Skin of body (tissue), 2 donors: ENCODE results near the gene MAN1B1. TPM values are rescaled to one million over a fixed set of nuclear protein-coding genes. Genes with fewer than 3 reads are reported as not detected.
"Not testable (repeated sequence)": the region's sequence is repeated elsewhere in the genome, so short reads cannot be mapped to it uniquely, and the experiment has no call there.

Source experiments
- DNase-seq: peaks from one replicate; lab custom pipeline; 2025; lab: John Stamatoyannopoulos, UW
- total RNA-seq: library from RNA; depleted of rRNA; stranded (reverse); fragments of >200 nt; gene quantifications from one replicate; pipeline ENCODE4 v1.2.3, GENCODE V29; 2014

The MAN1B1 gene
- total RNA-seq, 1 donor from 2014 or later = 39.5 TPM

DNA sequence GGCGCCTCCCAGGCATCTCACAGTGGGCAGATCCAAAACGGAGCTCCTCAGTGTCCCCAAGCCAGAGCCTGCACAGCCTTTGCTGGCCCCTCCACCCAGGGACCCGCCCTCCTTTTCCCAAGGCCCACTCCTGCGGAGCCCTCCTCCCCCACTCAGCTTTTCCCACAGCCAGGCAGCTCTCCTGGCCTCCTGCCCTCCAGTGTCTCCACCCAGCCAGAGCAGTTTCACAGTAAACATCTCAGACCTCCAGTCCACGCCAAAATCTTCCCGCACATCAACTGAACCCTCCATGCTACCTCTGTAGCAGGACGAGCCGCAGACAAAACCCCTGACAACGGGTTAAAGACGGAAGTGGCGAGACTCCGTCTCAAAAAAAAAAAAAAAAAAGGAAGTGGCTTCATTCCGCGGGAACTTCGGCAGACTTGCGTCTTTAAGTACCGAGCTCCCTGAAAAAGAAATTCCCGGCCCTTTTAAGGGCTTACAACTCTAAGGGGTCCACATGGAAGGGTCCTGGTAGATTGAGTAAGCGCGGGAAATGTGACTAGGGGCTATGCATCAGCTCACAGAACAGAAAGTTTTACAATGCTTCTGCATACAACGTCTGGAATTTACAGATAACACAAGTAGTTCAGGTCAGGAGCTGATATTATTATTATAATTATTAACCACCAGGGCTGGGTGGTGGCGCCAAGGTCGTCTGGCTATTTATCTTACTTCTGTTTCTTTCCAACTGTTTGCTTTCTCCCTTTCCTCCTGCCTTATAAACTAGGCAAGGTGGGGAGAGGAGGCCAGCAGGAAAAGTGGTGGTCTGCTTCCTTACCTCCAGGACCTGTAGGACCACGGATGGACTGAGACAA is 40.7 kb downstream of the MAN1B1 start:
- no peak for DNase-seq

DNA sequence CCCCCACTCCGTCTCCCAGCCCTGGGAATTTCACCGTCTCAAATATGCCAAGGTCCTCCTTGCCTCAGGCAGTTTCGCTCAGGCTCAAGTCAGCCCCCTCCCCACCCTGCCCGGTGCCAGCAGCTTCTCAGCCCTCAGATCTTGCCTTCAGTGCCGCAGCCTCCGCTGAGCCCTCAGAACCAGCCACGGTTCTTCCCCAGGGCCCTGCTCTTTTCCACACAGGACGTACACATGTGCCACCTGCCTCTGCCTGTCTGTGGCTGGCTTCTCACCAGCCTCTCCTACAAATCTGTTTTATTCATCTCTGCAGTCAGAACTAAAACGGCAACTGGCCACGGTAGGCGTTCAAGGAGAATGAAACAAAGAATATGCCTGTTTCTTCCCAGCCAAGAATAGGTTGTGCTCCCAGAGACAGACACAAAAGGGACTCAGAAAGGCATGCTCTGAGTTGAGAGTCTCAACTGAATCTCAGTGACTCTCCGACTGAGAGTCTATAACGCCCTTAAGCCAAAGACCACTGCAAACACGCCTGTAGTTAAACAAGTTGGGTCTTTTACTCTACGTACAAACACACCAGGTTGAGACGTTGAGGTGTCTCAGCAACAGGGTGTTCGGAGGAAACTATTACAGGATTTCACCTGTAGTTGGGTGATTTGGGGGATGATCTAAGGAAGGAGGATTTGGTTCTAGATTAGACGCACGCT is 41.5 kb downstream of the MAN1B1 start:
- no peak for DNase-seq

DNA sequence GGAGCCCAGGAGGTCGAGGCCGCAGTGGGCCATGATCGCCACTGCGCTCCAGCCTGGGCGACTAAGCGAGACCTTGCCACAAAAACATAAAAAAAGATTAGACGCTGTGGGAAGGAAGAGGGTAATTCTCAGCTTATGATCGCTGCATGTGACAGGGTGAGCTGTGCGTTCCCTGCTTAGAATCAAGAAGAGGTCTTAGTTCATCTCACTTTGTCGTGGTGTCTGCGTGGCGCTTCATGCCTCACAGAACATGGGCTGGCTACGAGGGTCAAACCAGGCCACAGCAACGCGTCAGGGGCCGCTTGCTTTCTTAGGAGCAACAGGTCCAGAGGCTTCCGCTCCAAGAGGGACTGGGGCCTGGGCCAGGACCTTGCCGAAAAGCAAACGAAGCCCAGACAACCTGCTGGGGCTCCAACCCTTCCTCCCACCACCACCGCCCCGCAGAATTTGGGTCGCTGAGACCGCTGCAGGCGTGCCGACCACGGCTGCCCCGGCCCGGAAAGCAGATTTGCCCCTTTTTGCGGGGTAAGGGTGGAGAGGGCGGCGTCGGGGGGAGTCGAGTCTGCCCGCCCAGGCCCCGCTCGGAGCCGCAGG is 42.2 kb downstream of the MAN1B1 start:
- no peak for DNase-seq

DNA sequence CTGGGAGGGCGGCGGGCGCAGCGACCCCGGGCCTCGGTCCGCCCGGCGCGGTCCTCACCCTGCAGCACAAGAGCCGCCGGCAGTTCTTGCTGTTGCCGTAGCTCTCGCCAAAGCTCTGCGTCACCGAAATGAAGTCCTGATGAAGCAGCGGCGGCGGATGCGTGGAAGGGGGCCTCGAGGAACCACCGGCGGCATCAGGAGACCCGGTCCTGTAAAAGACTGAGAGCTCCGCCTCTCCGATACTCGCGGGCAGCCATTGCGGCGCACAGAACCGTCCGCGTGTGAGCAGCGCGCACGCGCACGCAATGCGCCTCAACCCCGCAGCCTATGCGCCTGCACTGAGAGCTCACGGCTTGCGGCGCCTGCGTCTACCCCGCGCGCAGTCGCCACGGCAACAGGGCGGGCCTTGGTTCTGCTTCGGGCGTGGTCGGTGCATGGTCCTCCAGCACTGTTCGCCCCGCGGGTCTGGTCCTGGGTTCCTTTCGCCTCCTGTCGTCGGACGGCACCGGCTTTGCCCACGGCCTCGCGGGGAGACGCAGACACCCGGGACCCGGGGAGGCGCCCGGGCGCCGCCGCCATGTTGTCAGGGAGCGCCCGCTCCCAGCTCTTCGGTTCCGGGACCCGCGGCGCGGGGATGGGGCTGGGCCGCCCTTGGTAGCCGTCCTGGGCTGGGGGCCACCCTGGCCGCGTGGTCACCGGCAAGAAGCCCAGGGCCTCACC is 42.8 kb downstream of the MAN1B1 start:
- DNase-seq = peak; percentile 81

DNA sequence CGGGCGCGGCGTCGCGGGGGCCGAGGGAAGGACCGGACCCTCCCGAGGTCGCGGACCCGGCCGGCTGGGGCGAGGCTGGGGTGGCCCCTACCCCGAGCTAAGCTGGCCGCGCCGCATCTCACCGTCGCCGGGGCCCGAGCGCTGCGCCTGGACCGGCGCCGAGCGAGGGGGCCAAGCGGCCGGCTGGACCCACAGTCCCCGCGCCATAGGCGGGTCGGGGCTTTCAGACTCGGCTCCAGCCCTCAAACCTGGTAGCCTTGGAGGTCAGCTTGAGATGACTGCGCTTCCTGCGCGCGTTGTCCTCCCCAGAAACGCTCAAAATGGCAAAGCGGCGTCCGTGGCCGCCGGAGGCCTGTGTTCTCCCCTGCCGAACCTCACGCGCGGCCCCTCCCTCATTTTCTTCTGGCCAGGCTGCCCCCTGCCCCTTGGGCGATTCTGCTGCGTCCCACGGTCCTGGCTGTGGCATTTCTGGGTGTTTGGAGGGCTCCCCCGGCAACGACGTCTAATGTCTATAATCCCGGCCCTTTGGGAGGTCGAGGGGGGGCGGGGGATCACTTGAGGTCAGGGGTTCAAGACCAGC is 43.5 kb downstream of the MAN1B1 start:
- no peak for DNase-seq

- DNase-seq = no peak
Observed at GRCh38 chr9:137134191-137134590, 47.4 kb downstream of the MAN1B1 start.

GRCh38 chr9:137135154-137135553 is 48.4 kb downstream of the MAN1B1 start:
- DNase-seq = not testable (repeated sequence)

GRCh38 chr9:137136261-137136880 is 49.6 kb downstream of the MAN1B1 start:
- DNase-seq = no peak

DNA sequence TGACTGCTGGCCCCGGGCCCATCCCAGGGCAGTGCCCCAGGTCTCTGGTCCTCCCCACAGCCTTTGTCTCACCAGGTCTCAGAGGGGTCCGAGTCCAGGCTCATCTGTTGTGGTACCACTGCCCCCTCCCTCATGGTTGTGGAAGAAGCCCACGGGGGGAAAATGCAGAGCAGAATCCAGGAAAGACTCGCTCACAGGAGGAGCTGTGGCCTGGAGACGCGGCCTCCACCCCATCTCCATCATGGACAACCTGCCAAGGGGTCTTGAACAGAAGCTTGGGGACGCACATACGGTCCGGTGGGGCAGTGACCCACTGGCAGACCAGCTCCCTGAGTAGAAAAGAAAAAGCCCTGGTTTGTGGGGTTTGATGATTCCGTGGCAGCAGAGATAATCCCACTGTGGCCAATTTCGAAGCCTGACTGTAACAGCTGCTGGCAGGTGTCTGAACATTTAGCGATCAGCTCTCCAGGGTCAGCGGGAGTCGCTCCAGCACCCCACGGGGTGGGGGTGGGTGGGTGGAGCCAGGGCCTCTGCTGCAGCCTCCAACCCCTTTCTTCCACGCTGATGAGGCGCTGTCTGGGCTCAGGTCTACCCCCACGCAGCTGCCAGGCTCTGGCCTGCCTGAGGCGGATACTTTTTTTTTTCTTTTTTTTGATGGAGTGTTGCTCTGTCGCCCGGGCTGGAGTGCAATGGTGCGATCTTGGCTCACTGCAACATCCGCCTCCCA is 50.3 kb downstream of the MAN1B1 start:
- no peak for DNase-seq

- DNase-seq = no peak
Observed at GRCh38 chr9:137138058-137138721, 51.4 kb downstream of the MAN1B1 start.

GRCh38 chr9:137138722-137139467 is 52.1 kb downstream of the MAN1B1 start, which contains the start of gene GRIN1:
Gene GRIN1, plus strand, starts transcription at chr9:137139154. Its CDS starts 333 bp downstream, at chr9:137139487.
- no peak for DNase-seq

- no peak for DNase-seq
Observed at GRCh38 chr9:137139468-137140150, 52.8 kb downstream of the MAN1B1 start.

DNA sequence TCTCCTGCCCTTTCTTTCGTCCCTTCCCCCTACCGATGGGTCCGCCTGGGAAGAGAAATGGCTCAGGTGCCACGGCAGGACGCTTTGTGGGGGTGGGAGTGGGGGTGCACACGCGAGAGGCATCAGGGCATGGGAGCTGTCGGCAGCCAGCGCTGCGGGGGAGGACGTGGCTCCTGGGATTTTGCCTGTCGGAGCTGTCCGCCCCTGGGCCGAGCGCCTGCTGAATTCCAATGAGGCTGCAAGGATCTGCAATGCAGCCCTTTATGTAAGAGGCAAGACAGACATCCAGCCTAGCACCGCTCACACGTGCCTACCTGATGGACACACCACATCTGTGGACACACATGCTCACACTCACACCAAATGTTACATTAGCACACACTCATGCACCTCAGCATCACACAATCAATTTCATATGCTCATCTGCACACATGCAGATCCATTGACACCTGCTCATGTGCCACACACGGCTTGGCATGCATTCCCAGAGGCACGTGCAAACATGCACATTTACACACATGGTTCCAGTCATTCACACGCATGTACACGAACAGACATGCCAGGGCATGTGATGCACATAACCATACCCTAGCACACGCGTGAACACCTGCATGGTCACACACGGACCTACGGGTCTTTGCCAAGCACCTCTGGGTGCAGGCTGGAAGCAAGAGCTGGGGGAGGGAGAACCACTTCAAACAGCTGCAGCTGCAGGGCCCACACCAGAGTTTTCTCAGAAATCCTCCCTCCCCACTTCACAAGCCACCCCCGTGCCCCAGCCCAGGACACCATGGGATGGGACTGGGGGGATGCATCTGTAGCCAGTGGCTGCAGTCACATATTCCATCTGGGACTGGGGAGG is 53.6 kb downstream of the MAN1B1 start:
- no peak for DNase-seq

GRCh38 chr9:137141050-137141810 is 54.4 kb downstream of the MAN1B1 start:
- DNase-seq = no peak

DNA sequence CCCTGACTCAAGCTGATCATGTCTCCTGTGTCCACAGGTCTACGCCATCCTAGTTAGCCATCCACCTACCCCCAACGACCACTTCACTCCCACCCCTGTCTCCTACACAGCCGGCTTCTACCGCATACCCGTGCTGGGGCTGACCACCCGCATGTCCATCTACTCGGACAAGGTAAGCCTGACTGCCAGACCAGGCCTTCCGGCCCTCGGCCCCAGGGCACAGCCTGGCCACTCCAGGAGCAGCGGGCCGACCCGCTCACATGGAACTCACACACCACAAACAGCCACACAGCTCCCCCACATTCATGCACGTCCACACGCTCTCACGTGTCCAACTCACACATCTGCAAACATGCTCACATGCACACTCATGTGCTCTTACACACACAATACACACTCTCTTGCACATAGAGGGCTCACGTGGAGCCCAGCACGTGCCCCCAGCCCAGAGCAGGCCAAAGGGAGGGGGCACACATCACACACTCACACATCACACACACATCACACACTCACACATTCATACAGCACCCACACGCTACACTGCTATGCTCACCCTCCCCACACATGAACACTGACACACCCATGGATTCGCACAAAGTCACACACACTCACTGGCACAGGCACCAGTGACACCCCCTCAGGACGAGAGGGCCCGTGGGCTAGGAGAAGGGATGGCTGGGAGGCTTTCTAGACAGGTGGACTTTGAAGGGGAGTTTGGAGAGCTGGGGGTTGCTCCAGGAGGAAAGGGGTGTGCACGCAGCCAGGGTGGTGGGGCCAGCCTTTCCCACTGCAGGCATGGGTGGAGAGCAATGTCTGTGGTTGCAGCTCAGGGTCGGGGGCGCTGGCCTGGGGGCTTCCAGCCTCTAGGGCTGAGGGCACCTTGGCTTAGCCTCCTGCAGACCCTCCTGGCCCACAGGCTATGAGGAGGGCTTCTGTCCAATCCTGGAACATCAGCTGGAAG is 55.5 kb downstream of the MAN1B1 start:
- no peak for DNase-seq
